Measurements from ENCODE around the gene TSPY4. TPM values are rescaled to one million over a fixed set of nuclear protein-coding genes. Genes with fewer than 3 reads are reported as not detected.
"Not testable (repeated sequence)": the region's sequence is repeated elsewhere in the genome, so short reads cannot be mapped to it uniquely, and the experiment has no call there.

Gene TSPY4
- total RNA-seq (2022): not detected in 2 replicates
- not detected for Bru-seq, nascent RNA
- not detected for BruChase-seq, experiment 1, labeled RNA remaining after a 6-hour chase
- not detected for BruChase-seq, experiment 2, labeled RNA remaining after a 2-hour chase
- long read RNA-seq: 0 reads

GRCh38 chrY:9337164-9337563 lies at the start of gene TSPY4:
Gene TSPY4 (plus strand): TSS chrY:9337464. CDS start chrY:9337510, 46 bp downstream.
- intact Hi-C loops (cut with micrococcal nuclease); DNase-seq (ENCODE audit: unreplicated experiment); POLR2A ChIA-PET; H3K4me1 Mint-ChIP-seq (ENCODE audit: insufficient read depth, unreplicated experiment); CTCF ChIA-PET; H3K9me3 Mint-ChIP-seq (ENCODE audit: unreplicated experiment); H3K27ac Mint-ChIP-seq (ENCODE audit: low read depth, unreplicated experiment); H3K27me3 Mint-ChIP-seq (ENCODE audit: insufficient read depth, unreplicated experiment); BruUV-seq (replicated peaks); H3K4me3 Mint-ChIP-seq (ENCODE audit: unreplicated experiment); H3K36me3 Mint-ChIP-seq (ENCODE audit: insufficient read depth, unreplicated experiment): not testable (repeated sequence)

DNA sequence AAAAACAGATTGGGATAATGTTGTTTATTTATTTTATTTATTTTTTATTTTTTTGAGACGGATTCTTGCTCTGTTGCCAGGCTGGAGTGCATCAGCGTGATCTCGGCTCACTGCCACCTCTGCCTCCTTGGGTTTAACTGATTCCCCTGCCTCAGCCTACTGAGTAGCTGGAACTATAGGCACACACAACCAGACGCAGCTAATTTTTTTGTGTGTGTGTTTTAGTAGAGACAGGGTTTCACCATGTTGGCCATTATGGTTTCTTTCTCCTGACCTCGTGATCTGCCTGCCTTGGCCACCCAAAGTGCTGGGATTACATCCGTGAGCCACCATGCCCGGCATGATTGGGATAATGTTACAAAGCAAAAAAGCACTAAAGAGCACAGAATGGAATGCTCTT lies 16.3 kb upstream of the TSPY4 start:
- Mint-ChIP-seq H3K4me3 (ENCODE audit: unreplicated experiment) (no peak overlapping the region), H3K9me3 (ENCODE audit: unreplicated experiment) (no peaks in the 10 kb centered on the region), H3K4me1 (ENCODE audit: insufficient read depth, unreplicated experiment) (no peaks in the 10 kb centered on the region), H3K27me3 (ENCODE audit: insufficient read depth, unreplicated experiment) (no peaks in the 10 kb centered on the region), H3K36me3 (ENCODE audit: insufficient read depth, unreplicated experiment) (no peaks in the 10 kb centered on the region), H3K27ac (ENCODE audit: low read depth, unreplicated experiment) (no peak overlapping the region)
- TF ChIP-seq, protein P1, sequence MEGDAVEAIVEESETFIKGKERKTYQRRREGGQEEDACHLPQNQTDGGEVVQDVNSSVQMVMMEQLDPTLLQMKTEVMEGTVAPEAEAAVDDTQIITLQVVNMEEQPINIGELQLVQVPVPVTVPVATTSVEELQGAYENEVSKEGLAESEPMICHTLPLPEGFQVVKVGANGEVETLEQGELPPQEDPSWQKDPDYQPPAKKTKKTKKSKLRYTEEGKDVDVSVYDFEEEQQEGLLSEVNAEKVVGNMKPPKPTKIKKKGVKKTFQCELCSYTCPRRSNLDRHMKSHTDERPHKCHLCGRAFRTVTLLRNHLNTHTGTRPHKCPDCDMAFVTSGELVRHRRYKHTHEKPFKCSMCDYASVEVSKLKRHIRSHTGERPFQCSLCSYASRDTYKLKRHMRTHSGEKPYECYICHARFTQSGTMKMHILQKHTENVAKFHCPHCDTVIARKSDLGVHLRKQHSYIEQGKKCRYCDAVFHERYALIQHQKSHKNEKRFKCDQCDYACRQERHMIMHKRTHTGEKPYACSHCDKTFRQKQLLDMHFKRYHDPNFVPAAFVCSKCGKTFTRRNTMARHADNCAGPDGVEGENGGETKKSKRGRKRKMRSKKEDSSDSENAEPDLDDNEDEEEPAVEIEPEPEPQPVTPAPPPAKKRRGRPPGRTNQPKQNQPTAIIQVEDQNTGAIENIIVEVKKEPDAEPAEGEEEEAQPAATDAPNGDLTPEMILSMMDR (IDR thresholded peaks at IDR 0.05; ENCODE audit: unreplicated experiment): no peak
- ChIA-PET POLR2A (no interaction called here), CTCF (no interaction called here)
- no TSS peak for BruUV-seq (replicated peaks)
- intact Hi-C loops (cut with micrococcal nuclease): no loop called here
- no peak for DNase-seq (ENCODE audit: unreplicated experiment)

GRCh38 chrY:9357497-9357896 lies 20.2 kb downstream of the TSPY4 start, which contains the start of gene TSPY8:
Gene TSPY8 (plus strand): TSS chrY:9357797. CDS start chrY:9357843, 46 bp downstream.
- H3K4me3 Mint-ChIP-seq (ENCODE audit: unreplicated experiment); H3K9me3 Mint-ChIP-seq (ENCODE audit: unreplicated experiment); DNase-seq (ENCODE audit: unreplicated experiment); BruUV-seq (replicated peaks); H3K4me1 Mint-ChIP-seq (ENCODE audit: insufficient read depth, unreplicated experiment); H3K36me3 Mint-ChIP-seq (ENCODE audit: insufficient read depth, unreplicated experiment); CTCF ChIA-PET; POLR2A ChIA-PET; H3K27me3 Mint-ChIP-seq (ENCODE audit: insufficient read depth, unreplicated experiment); intact Hi-C loops (cut with micrococcal nuclease); H3K27ac Mint-ChIP-seq (ENCODE audit: low read depth, unreplicated experiment): not testable (repeated sequence)

Other genes starting within 250 kb of the TSPY4 start
- gene TSPY8, start 20.3 kb downstream of the TSPY4 start, total RNA-seq (2022): not detected in 2 replicates
- gene TSPY3, start 61.0 kb downstream of the TSPY4 start, total RNA-seq (2022): not detected in 2 replicates
- not detected in 2 replicates for gene TSPY1, start 129.5 kb downstream of the TSPY4 start, total RNA-seq (2022)
- not detected in 2 replicates for gene TSPY9, start 149.8 kb downstream of the TSPY4 start, total RNA-seq (2022)
- not detected in 2 replicates for gene TSPY10, start 190.4 kb downstream of the TSPY4 start, total RNA-seq (2022)